Loucy (cell line): ENCODE data around the gene ATAT1.

Experiments
- EZH2phosphoT487 ChIP-seq: fragments of 200-600 bp; IDR thresholded peaks from 2 replicates; pipeline ENCODE4 v1.6.1; 2018; ENCODE audit warnings: antibody characterized with exemption, mild to moderate bottlenecking, moderate library complexity, borderline replicate concordance
- TF ChIP-seq, protein P1 (sequence below): fragments of 200-600 bp; sonication (generic); conservative IDR thresholded peaks from 2 replicates; pipeline ENCODE4 v1.5.1; 2014; ENCODE audit warnings: mild to moderate bottlenecking, antibody characterized with exemption, low read length

DNA sequence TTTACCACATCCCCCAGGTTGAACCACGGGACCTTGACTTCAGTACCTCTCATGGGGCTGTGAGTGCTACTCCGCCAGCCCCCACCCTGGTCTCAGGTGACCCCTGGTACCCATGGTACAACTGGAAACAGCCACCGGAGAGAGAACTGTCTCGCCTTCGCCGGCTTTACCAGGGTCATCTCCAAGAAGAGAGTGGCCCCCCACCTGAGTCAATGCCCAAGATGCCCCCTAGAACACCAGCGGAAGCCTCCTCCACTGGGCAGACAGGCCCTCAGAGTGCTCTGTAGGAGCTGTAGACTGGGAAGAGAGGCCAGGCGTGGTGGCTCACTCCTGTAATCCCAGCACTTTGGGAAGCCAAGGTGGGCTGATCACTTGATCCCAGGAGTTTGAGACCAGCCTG is 1.2 kb upstream of the ATAT1 start:
- TF ChIP-seq, protein P1, sequence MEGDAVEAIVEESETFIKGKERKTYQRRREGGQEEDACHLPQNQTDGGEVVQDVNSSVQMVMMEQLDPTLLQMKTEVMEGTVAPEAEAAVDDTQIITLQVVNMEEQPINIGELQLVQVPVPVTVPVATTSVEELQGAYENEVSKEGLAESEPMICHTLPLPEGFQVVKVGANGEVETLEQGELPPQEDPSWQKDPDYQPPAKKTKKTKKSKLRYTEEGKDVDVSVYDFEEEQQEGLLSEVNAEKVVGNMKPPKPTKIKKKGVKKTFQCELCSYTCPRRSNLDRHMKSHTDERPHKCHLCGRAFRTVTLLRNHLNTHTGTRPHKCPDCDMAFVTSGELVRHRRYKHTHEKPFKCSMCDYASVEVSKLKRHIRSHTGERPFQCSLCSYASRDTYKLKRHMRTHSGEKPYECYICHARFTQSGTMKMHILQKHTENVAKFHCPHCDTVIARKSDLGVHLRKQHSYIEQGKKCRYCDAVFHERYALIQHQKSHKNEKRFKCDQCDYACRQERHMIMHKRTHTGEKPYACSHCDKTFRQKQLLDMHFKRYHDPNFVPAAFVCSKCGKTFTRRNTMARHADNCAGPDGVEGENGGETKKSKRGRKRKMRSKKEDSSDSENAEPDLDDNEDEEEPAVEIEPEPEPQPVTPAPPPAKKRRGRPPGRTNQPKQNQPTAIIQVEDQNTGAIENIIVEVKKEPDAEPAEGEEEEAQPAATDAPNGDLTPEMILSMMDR, result no peak
- TF ChIP-seq EZH2phosphoT487, result no peak
